HG03378 (cell line): ENCODE data around the gene PXDC1.

Experiments used
- ATAC-seq: cut with Tn5 transposase; IDR thresholded peaks from one replicate; pipeline ENCODE4 v1.9.1; 2021; ENCODE audit warnings: mild to moderate bottlenecking, moderate library complexity; ENCODE audit not compliant: unreplicated experiment

PXDC1 gene

GRCh38 chr6:3749067-3749841 lies 2.3 kb downstream of the PXDC1 start:
- ATAC-seq = no peak

- peak; percentile 34 for ATAC-seq
Measured at GRCh38 chr6:3748208-3749066, 3.1 kb downstream of the PXDC1 start.

GRCh38 chr6:3747100-3747737 lies 4.3 kb downstream of the PXDC1 start:
- ATAC-seq = no peak

- no peak for ATAC-seq
Measured at GRCh38 chr6:3746696-3747095, 4.8 kb downstream of the PXDC1 start.

GRCh38 chr6:3746119-3746691 lies 5.3 kb downstream of the PXDC1 start:
- ATAC-seq = peak; percentile 68

DNA sequence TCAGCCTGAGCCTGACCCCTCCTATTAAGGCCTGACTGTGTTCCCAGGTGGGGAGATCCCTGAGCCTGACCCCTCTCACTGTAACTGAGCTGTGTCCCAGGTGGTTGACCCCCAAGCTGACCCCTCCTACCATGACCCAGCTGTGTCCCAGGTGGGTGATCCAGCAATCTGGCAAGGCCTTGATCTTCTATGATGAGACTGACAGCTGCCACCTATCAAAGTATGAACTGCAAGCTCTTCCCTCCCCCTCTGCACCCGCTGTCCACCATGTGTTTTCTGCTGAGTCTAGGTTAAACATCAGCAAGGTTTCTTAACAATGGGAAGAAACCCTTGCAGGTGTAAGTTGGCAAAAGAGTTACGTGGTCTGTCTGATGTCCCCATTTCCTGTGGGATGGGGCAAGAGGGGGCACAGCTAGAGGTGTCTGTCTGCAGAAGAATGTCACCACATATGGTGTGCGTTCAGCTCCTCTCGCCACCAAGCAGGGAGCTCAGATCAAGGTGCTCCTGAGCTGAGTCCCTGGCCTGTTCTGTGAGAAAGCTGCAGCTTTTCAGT lies 5.9 kb downstream of the PXDC1 start:
- no peak for ATAC-seq

DNA sequence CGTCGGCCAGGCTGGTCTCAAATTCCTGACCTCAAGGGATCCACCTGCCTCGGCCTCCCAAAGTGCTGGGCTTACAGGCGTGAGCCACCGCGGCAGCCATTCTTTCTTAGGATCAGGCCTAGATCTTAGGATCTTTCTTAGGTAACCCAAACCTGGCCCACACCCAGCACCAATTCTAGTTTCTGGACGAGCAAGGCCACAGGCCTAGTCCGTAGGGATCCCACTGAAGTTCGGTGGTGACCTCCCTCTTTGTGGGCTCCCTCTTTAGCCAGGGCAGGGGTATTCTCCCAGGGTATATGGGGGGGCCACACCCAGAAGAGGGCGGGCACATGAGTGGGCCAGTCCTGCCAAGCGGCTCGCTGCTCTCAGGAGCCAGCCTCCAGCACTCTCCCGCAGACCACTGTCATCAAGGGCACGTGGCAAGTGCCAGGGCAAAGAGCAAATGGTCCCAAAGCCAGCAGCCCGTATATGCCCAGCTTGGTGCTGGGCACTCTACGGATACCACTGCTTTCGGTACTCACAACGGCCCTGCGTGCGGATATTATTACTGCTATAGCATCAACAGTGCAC lies 6.5 kb downstream of the PXDC1 start:
- ATAC-seq = no peak

- no peak for ATAC-seq
Measured at GRCh38 chr6:3744211-3744900, 7.2 kb downstream of the PXDC1 start.

- no peak for ATAC-seq
Measured at GRCh38 chr6:3743541-3743940, 8.0 kb downstream of the PXDC1 start.

DNA sequence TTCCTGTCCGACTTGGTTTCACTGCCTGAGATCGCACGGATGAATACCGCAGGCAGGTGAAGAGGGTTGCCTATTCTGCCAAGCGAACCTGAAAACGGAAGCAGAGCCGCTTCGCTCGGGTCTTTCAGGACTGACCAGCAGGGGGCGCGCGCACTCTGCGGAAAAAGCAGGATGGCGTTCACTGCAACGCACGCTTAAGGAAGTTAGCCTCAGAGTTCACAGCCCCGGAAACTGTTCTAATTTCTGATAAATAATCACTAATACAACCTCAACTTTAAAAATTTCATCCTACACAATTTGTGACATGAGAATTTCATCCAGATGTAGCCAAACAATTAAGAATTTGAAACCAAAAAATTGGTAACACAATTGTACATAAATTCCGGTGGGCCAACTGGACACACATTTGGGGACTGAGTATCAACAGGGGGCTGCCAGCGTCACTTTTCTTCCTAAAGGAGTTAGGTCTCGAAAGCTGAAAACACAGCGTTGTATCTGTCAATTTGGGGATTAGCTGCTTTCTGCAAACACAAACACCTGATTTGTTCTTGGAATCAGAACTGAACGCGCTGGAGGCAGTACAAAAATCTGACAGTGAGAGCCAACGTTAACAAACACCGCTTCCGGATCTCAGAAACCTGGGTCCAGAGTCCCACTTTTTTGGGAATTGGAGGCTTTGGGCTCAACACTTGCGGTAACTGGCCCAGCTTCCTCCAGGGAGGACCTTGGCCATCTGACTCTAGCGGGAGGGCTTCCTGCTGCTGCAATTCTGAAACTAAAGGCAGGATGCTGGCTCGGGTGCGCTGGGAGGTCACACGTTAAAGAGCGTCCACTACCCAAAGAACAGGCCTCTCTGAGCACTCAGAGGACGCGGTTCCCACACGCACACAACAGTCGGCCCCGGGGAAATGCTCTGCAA lies 8.8 kb downstream of the PXDC1 start:
- ATAC-seq = no peak

GRCh38 chr6:3742076-3742425 lies 9.5 kb downstream of the PXDC1 start:
- ATAC-seq = no peak

DNA sequence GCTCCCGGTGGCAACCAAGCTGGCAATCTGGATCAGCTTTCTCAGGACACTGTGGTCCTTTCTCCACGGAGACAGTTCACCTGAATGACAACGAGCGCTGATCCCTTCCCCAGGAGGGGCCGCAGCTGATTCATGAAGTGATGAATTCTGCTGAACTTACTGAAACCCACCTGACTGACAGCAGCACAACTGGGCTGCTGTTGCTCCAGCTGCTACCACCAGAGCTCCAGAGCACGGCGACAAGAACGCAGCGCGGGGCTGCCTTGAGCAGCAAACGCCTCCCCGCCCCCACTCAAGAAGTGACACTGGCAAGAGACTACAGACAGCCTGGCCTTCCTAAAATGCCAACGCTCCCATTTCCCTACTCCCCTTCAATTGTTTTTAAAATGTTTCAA lies 10.0 kb downstream of the PXDC1 start:
- no peak for ATAC-seq

DNA sequence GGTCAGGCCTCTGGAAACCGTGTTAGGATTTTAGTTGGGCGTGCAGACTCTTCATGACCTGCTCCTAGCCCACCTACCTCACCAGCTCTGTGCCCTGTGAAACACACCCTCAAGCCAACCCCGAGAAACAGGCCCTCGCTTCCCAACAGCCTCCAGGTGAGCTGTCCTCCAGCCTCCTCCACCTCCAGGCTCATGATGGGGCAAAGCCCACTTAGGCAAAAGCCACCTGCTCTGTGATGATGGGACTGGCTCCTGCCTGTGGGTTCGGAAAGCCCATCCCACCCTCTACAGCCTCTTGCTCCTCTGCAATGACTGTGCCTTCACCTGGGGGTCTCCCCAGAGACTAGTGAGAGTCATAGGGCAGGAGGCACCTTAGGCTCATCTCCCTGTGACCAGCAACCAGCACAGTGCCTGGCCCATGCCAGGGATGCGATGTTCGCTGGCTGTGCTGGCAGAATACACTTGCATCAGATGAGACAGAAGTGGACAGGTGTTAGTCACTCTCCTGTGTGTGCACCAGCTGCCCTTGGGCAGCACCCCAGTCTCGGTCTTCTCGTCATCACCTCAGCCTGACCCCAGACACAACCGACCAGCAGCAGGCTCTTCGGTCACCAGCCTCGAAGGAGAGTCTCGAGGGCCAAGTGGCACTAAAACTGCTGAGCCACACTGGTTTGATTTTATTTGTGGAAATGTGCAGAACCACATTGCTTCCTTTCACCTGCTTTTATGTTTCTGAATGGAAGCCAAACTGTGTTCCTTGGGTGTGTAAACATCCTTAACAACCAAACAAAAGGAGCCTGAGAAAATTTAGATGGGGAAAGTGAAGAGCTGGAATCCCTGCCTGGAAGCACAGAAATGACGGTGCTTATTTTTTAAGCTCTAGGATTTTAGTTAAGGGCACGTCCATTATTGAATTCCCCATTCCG lies 10.7 kb downstream of the PXDC1 start:
- ATAC-seq = no peak

DNA sequence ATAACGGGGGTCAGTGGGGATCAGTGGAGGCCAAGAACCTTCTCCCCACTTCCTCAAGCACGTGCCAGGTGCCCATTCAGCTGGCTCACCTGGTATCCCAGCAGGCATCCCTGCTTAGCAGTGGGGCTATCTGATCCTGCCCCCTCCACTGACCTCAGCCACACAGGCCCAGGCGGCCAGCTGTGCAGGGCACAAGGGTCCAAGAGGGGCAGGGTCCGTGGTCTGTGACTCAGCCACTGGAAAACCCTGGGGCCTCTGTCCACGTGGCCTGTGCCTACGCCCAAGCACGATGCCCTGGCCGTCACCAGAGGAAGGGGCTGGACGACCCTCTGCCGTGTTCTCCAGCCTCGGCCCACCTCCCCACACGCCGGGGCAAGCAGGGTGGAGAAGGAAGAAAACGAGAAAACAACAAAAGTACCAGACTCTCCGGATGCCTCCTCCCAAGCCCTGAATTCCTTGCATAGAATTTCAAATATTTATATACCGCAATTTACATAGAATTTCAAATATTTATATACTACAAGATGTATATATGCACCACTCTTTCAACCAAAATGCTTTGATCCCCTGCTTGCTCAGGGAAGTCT lies 12.1 kb downstream of the PXDC1 start:
- no peak for ATAC-seq

DNA sequence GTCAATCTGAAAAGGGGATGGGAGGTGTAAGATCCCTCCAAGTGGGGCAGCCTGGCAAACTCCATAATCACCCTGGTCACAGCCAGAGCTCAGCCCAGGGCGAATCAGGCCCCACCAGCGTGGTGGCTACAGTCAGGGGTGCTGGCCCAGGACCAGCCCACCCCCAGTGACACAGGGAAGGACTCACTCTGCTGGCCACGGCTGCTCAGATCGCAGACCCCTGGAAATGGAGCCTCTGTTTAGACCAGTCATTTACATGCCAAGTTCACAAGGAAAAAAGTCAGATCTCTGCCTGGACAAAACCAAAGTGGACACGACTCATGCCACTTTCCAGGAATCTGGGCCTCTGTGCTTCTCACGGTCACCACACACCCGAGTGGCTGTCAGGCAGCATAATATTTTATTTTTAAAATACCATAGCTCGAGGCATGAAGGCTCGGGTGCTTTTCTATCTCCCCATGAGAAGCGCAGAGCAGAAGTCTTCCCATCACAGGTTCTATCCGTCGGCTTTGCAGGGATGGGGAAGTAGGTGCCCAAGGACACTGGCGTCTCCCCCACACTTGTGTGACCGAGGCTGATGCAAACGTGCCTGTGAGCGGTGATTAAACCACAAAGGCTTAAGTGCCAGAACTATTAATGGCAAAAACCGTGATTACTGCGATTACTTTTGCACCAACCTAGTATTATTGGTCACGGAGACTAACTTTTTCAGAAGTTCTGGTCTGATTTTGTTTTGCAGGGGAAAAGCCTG lies 13.0 kb downstream of the PXDC1 start:
- no peak for ATAC-seq

DNA sequence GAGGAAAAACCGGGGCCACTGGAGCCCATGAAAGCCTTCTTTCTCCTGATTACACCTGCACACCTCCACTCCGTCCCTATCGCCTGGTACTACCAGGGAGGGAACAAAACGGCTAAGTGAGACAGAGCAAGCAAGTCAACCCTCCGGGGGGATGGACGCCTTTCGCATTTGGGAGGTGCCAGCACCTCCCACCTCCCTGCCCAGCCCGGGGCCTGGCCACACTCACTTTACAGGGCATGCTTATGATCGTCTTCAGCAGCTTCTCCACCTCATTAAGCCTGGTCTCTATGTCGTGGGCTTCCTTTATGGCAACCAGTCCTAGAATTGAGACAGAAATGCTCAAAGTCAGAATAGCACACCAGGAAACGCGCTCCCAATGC lies 13.7 kb downstream of the PXDC1 start:
- no peak for ATAC-seq
